ENCODE measurements around the gene GRHPR. TPM values are rescaled to one million over a fixed set of nuclear protein-coding genes. Genes with fewer than 3 reads are reported as not detected.
A peak's percentile ranks its signal among the peaks of the same experiment; 100 is the strongest.

Gene GRHPR
- total and polyA plus RNA-seq, 10 of the 15 experiments (the other 5 are each of a cell fraction or from before 2014, with no cell fraction given), result 52.4 to 194 (median 126) TPM

- intact Hi-C loops (cut with micrococcal nuclease; ENCODE audit: unreplicated experiment), result no loop called here
- Histone ChIP-seq H3K4me3 (no peak overlapping the region), H3K36me3 (ENCODE audit: control insufficient read depth in 2 of 2, insufficient read depth in 2 of 2, low read length in 1 of 2) (no peaks in the 10 kb centered on the region), H3K27ac (ENCODE audit: control insufficient read depth, insufficient read depth) (peak overlapping the region; percentile 97), H3K4me1 (ENCODE audit: control insufficient read depth, insufficient read depth, low read length) (peaks cover 68% of the 10 kb centered on the region), H3K9ac (ENCODE audit: control insufficient read depth, insufficient read depth, low read length) (peak overlapping the region; percentile 60), H2AFZ (ENCODE audit: control insufficient read depth, low read depth, low read length) (no peak overlapping the region), H3K4me2 (ENCODE audit: control insufficient read depth, insufficient read depth) (peak overlapping the region; percentile 63), H3K27me3 (replicated peaks in 1 of 2; ENCODE audit: control insufficient read depth in 2 of 2, insufficient read depth in 2 of 2, low read length in 1 of 2) (no peaks in the 10 kb centered on the region), H3K79me2 (ENCODE audit: control insufficient read depth, insufficient read depth, low read length) (peaks cover 25% of the 10 kb centered on the region), H3K9me3 (replicated peaks; ENCODE audit: control insufficient read depth, insufficient read depth, low read length) (no peaks in the 10 kb centered on the region), H4K20me1 (ENCODE audit: control insufficient read depth, insufficient read depth) (no peaks in the 10 kb centered on the region)
- ChIA-PET SMC1A (ENCODE audit: uncharacterized antibody, unreplicated experiment) (interaction anchor here (0.7 to 3.6 kb wide), 20 partner anchors 9 to 420 kb away, joined by 3 to 16 read pairs (median 8); partner anchors contain the start of gene TOMM5), RAD21 (ENCODE audit: unreplicated experiment) (interaction anchor here (1.0 to 7.5 kb wide), 13 partner anchors 10 to 418 kb away, joined by 3 to 126 read pairs (median 10); partner anchors contain the start of genes ZBTB5 and ZCCHC7), CTCF (interaction anchor here (0.6 to 15.1 kb wide), 24 partner anchors 11 to 539 kb away, joined by 3 to 220 read pairs (median 6); partner anchors contain the start of gene POLR1E), POLR2A (interaction anchor here (0.8 to 15.5 kb wide), 8 partner anchors 9 to 170 kb away, joined by 3 to 212 read pairs (median 4); partner anchors contain the start of genes GRHPR and POLR1E)
- ATAC-seq, result no peak
- no TSS peak for BruUV-seq (replicated peaks)
- FAIRE-seq, result no peak
- no peak for DNase-seq (ENCODE audit: low read depth, low spot score)
- WGBS (ENCODE audit: insufficient coverage, insufficient replicate concordance, low lambda C conversion rate, missing lambda C conversion rate), result 86% methylated on average over 17 of the region's 17 CpGs
- no peak for TF ChIP-seq TCF3 (IDR thresholded peaks at IDR 0.05; ENCODE audit: borderline replicate concordance, insufficient read depth, low read depth, low read length)
- no peak for TF ChIP-seq CREB1 (IDR thresholded peaks at IDR 0.05; ENCODE audit: low read depth)
- no peak for TF ChIP-seq SMAD5 (IDR thresholded peaks at IDR 0.05; ENCODE audit: low read depth)
- TF ChIP-seq ZNF687 (IDR thresholded peaks at IDR 0.05), result no peak
- no peak for TF ChIP-seq POU2F2 (IDR thresholded peaks at IDR 0.05; ENCODE audit: borderline replicate concordance, low read depth, low read length)
- no peak for TF ChIP-seq SPI1 (IDR thresholded peaks at IDR 0.05; ENCODE audit: borderline replicate concordance, insufficient read depth, low read depth, low read length)
- in situ Hi-C loops (cut with MboI), result no loop called here
These were observed 9.9 kb upstream of the GRHPR start for GRCh38 chr9:37412431-37413151.

Data from GM12878 (cell line).